ENCODE measurements around the gene NAT10.
"Not testable (repeated sequence)": the region's sequence is repeated elsewhere in the genome, so short reads cannot be mapped to it uniquely, and the experiment has no call there.

NAT10 gene

GRCh38 chr11:34067383-34068065, 37.9 kb upstream of the NAT10 start:
- no peak for DNase-seq (ENCODE audit: low spot score)
- in situ Hi-C loops (cut with MboI; ENCODE audit: low pct_unique_long_range_greater_than_20kb, low sequenced_read_pairs, unreplicated experiment), result no loop called here
- TF ChIP-seq CTCF (IDR thresholded peaks at IDR 0.05; ENCODE audit: extremely low read depth, insufficient read depth, missing control alignments), result no peak

- in situ Hi-C loops (cut with MboI; ENCODE audit: low pct_unique_long_range_greater_than_20kb, low sequenced_read_pairs, unreplicated experiment), result no loop called here
- no peak for TF ChIP-seq CTCF (IDR thresholded peaks at IDR 0.05; ENCODE audit: extremely low read depth, insufficient read depth, missing control alignments)
- no peak for DNase-seq (ENCODE audit: low spot score)
Observed at GRCh38 chr11:34068111-34068510, 37.3 kb upstream of the NAT10 start.

GRCh38 chr11:34071306-34071705, 34.1 kb upstream of the NAT10 start:
- in situ Hi-C loops (cut with MboI; ENCODE audit: low pct_unique_long_range_greater_than_20kb, low sequenced_read_pairs, unreplicated experiment); DNase-seq (ENCODE audit: low spot score): not testable (repeated sequence)

GRCh38 chr11:34072041-34072440, 33.4 kb upstream of the NAT10 start:
- TF ChIP-seq CTCF (IDR thresholded peaks at IDR 0.05; ENCODE audit: extremely low read depth, insufficient read depth, missing control alignments), result no peak
- in situ Hi-C loops (cut with MboI; ENCODE audit: low pct_unique_long_range_greater_than_20kb, low sequenced_read_pairs, unreplicated experiment), result no loop called here
- no peak for DNase-seq (ENCODE audit: low spot score)

- in situ Hi-C loops (cut with MboI; ENCODE audit: low pct_unique_long_range_greater_than_20kb, low sequenced_read_pairs, unreplicated experiment), result no loop called here
- TF ChIP-seq CTCF (IDR thresholded peaks at IDR 0.05; ENCODE audit: extremely low read depth, insufficient read depth, missing control alignments), result no peak
- DNase-seq (ENCODE audit: low spot score), result no peak
Observed at GRCh38 chr11:34072832-34073231, 32.6 kb upstream of the NAT10 start.

- no peak for DNase-seq (ENCODE audit: low spot score)
- no peak for TF ChIP-seq CTCF (IDR thresholded peaks at IDR 0.05; ENCODE audit: extremely low read depth, insufficient read depth, missing control alignments)
- in situ Hi-C loops (cut with MboI; ENCODE audit: low pct_unique_long_range_greater_than_20kb, low sequenced_read_pairs, unreplicated experiment), result no loop called here
Observed at GRCh38 chr11:34074391-34074790, 31.0 kb upstream of the NAT10 start.

- in situ Hi-C loops (cut with MboI; ENCODE audit: low pct_unique_long_range_greater_than_20kb, low sequenced_read_pairs, unreplicated experiment), result no loop called here
- no peak for DNase-seq (ENCODE audit: low spot score)
- TF ChIP-seq CTCF (IDR thresholded peaks at IDR 0.05; ENCODE audit: extremely low read depth, insufficient read depth, missing control alignments), result no peak
Observed at GRCh38 chr11:34075178-34075820, 30.1 kb upstream of the NAT10 start.

Measured in GM13977 (cell line).